Stimulated activated naive CD8-positive, alpha-beta T cell treated with anti-CD3 and anti-CD28 coated beads, Interleukin-15, Interleukin-2, amounts not matched to agents 100 U/mL and 50 U/mL, for 24 hours (primary cell): ENCODE results near the gene SPEG.

Experiments used
- ATAC-seq: fragments of 150-1000 bp; cut with Tn5 transposase; one replicate; pipeline ENCODE4 v1.10.0; 2021
- DNase-seq: peaks from one replicate; pipeline ENCODE4 v3.0.0; 2021

The SPEG gene

GRCh38 chr2:219480004-219480403, 45.4 kb downstream of the SPEG start:
- DNase-seq (no peak), ATAC-seq (no peak)

GRCh38 chr2:219482674-219483405, 48.2 kb downstream of the SPEG start:
- DNase-seq: no peak
- no peak for ATAC-seq

GRCh38 chr2:219483451-219484342, 49.1 kb downstream of the SPEG start:
- DNase-seq (no peak), ATAC-seq (peak; percentile 13)

- ATAC-seq (peak; percentile 16), DNase-seq (no peak)
Measured at GRCh38 chr2:219484343-219485200, 49.9 kb downstream of the SPEG start.

- ATAC-seq: no peak
- no peak for DNase-seq
Measured at GRCh38 chr2:219485201-219485580, 50.5 kb downstream of the SPEG start.

GRCh38 chr2:219486380-219486959, 51.8 kb downstream of the SPEG start:
- DNase-seq (no peak), ATAC-seq (no peak)

GRCh38 chr2:219488149-219488843, 53.7 kb downstream of the SPEG start:
- DNase-seq: no peak
- ATAC-seq: no peak

GRCh38 chr2:219488844-219489194, 54.2 kb downstream of the SPEG start:
- DNase-seq: no peak
- no peak for ATAC-seq

- no peak for ATAC-seq
Measured at GRCh38 chr2:219489315-219489714, 54.7 kb downstream of the SPEG start.

GRCh38 chr2:219490186-219490585, 55.5 kb downstream of the SPEG start:
- DNase-seq (no peak), ATAC-seq (no peak)

More at GRCh38 chr2:219489315-219489714, 54.7 kb downstream of the SPEG start:
- no peak for DNase-seq

GRCh38 chr2:219490600-219491130, 56.0 kb downstream of the SPEG start:
- DNase-seq: no peak
- ATAC-seq: no peak

GRCh38 chr2:219491278-219491963, 56.8 kb downstream of the SPEG start:
- no peak for ATAC-seq
- no peak for DNase-seq

GRCh38 chr2:219492575-219492974, 57.9 kb downstream of the SPEG start:
- DNase-seq: no peak
- no peak for ATAC-seq

- no peak for DNase-seq
- no peak for ATAC-seq
Measured at GRCh38 chr2:219493086-219493485, 58.4 kb downstream of the SPEG start.

GRCh38 chr2:219494952-219495530, 60.4 kb downstream of the SPEG start:
- DNase-seq: no peak
- no peak for ATAC-seq

- ATAC-seq: peak; percentile 14
- peak; percentile 73 for DNase-seq
Measured at GRCh38 chr2:219495531-219496122, 61.0 kb downstream of the SPEG start.

- ATAC-seq (no peak), DNase-seq (no peak)
Measured at GRCh38 chr2:219496247-219496824, 61.7 kb downstream of the SPEG start.

GRCh38 chr2:219496825-219497494, 62.3 kb downstream of the SPEG start:
- DNase-seq (no peak), ATAC-seq (no peak)
